ENCODE data around the gene PLEKHB2. TPM values are rescaled to one million over a fixed set of nuclear protein-coding genes. Genes with fewer than 3 reads are reported as not detected.
A peak's percentile ranks its signal among the peaks of the same experiment; 100 is the strongest.

PLEKHB2 gene
- total and polyA plus RNA-seq, 9 of the 15 experiments (the other 6 are each of a cell fraction or from before 2014, with no cell fraction given), result 41.3 to 71.5 (median 50.2) TPM

DNA sequence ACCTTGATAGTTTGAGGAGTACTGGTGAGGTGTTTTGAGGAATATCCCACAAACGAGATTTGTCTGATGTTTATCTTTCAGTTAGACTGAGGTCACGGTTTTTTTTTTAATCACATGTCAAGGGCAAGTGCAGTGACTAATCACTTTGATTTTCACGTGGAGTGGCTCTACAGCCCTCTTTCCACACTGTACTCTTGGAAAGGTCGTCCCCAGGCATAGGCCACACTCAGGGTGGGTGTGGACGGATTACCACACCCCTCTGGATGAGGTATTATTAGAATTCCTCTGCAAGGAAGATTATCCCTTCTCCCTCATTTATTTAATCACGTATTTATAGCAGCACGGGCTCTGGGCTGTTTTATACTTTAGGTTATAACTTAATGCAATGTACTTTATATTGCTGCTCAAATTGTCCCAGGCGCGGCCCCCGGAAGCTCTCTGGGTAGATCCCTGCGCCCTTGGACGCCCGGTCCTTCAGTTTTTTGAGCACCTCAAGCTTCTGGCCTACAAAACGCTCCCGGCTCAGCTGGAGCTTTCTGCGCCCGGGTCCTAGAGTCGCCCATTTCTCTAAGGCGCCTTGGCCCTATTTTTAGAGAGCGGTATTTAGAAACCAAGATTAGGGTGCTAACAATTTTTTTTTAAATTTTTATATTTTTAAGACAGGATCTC, 515 bp upstream of the PLEKHB2 start (continued):
- TF ChIP-seq MIER1 (IDR thresholded peaks at IDR 0.05; ENCODE audit: low read depth) (no peak), HNRNPL (IDR thresholded peaks at IDR 0.05; ENCODE audit: low read depth, low read length) (no peak), TAF9B (IDR thresholded peaks at IDR 0.05; ENCODE audit: partially characterized antibody) (no peak), ZNF764 (CRISPR knock-in tag; IDR thresholded peaks at IDR 0.05; ENCODE audit: low read depth) (no peak), YBX1 (IDR thresholded peaks at IDR 0.05) (no peak), ZNF239 (CRISPR knock-in tag; IDR thresholded peaks at IDR 0.05) (no peak), ESRRA (IDR thresholded peaks at IDR 0.05; ENCODE audit: borderline replicate concordance, low read depth) (peak; percentile 80), HDAC8 (tag; IDR thresholded peaks at IDR 0.05) (no peak), ZFP36 (IDR thresholded peaks at IDR 0.05; ENCODE audit: low read depth, low read length, partially characterized antibody) (no peak), HMGN3 (IDR thresholded peaks at IDR 0.05; ENCODE audit: borderline replicate concordance, extremely low read depth, insufficient read length, low read depth, low read length) (no peak), PRPF4 (IDR thresholded peaks at IDR 0.05; ENCODE audit: insufficient read depth, low read depth, low read length, poor library complexity, severe bottlenecking) (no peak), ZNF124 (CRISPR knock-in tag; IDR thresholded peaks at IDR 0.05) (no peak), ZBTB7A (IDR thresholded peaks at IDR 0.05; ENCODE audit: borderline replicate concordance, control insufficient read depth, low read depth, low read length) (no peak), NBN (IDR thresholded peaks at IDR 0.05; ENCODE audit: low read depth) (no peak)
- TF ChIP-seq, protein P1, sequence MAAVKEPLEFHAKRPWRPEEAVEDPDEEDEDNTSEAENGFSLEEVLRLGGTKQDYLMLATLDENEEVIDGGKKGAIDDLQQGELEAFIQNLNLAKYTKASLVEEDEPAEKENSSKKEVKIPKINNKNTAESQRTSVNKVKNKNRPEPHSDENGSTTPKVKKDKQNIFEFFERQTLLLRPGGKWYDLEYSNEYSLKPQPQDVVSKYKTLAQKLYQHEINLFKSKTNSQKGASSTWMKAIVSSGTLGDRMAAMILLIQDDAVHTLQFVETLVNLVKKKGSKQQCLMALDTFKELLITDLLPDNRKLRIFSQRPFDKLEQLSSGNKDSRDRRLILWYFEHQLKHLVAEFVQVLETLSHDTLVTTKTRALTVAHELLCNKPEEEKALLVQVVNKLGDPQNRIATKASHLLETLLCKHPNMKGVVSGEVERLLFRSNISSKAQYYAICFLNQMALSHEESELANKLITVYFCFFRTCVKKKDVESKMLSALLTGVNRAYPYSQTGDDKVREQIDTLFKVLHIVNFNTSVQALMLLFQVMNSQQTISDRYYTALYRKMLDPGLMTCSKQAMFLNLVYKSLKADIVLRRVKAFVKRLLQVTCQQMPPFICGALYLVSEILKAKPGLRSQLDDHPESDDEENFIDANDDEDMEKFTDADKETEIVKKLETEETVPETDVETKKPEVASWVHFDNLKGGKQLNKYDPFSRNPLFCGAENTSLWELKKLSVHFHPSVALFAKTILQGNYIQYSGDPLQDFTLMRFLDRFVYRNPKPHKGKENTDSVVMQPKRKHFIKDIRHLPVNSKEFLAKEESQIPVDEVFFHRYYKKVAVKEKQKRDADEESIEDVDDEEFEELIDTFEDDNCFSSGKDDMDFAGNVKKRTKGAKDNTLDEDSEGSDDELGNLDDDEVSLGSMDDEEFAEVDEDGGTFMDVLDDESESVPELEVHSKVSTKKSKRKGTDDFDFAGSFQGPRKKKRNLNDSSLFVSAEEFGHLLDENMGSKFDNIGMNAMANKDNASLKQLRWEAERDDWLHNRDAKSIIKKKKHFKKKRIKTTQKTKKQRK (IDR thresholded peaks at IDR 0.05; ENCODE audit: borderline replicate concordance, low read depth, low read length), result no peak
- TF ChIP-seq, protein P2, sequence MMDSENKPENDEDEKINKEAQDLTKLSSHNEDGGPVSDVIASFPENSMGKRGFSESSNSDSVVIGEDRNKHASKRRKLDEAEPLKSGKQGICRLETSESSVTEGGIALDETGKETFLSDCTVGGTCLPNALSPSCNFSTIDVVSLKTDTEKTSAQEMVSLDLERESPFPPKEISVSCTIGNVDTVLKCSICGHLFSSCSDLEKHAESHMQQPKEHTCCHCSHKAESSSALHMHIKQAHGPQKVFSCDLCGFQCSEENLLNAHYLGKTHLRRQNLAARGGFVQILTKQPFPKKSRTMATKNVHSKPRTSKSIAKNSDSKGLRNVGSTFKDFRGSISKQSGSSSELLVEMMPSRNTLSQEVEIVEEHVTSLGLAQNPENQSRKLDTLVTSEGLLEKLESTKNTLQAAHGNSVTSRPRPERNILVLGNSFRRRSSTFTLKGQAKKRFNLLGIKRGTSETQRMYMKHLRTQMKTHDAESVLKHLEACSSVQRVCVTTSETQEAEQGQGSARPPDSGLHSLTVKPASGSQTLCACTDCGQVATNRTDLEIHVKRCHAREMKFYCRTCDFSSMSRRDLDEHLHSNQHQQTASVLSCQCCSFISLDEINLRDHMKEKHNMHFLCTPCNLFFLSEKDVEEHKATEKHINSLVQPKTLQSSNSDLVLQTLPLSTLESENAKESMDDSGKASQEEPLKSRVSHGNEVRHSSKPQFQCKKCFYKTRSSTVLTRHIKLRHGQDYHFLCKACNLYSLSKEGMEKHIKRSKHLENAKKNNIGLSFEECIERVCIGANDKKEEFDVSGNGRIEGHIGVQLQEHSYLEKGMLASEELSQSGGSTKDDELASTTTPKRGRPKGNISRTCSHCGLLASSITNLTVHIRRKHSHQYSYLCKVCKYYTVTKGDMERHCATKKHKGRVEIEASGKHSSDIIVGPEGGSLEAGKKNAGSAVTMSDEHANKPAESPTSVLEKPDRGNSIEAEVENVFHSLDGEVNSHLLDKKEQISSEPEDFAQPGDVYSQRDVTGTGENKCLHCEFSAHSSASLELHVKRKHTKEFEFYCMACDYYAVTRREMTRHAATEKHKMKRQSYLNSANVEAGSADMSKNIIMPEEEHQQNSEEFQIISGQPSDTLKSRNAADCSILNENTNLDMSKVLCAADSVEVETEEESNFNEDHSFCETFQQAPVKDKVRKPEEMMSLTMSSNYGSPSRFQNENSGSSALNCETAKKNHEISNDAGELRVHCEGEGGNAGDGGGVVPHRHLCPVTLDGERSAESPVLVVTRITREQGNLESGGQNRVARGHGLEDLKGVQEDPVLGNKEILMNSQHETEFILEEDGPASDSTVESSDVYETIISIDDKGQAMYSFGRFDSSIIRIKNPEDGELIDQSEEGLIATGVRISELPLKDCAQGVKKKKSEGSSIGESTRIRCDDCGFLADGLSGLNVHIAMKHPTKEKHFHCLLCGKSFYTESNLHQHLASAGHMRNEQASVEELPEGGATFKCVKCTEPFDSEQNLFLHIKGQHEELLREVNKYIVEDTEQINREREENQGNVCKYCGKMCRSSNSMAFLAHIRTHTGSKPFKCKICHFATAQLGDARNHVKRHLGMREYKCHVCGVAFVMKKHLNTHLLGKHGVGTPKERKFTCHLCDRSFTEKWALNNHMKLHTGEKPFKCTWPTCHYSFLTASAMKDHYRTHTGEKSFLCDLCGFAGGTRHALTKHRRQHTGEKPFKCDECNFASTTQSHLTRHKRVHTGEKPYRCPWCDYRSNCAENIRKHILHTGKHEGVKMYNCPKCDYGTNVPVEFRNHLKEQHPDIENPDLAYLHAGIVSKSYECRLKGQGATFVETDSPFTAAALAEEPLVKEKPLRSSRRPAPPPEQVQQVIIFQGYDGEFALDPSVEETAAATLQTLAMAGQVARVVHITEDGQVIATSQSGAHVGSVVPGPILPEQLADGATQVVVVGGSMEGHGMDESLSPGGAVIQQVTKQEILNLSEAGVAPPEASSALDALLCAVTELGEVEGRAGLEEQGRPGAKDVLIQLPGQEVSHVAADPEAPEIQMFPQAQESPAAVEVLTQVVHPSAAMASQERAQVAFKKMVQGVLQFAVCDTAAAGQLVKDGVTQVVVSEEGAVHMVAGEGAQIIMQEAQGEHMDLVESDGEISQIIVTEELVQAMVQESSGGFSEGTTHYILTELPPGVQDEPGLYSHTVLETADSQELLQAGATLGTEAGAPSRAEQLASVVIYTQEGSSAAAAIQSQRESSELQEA (IDR thresholded peaks at IDR 0.05; ENCODE audit: low read depth), result no peak
